Measurements from ENCODE around the gene PPP6R2.

DNA sequence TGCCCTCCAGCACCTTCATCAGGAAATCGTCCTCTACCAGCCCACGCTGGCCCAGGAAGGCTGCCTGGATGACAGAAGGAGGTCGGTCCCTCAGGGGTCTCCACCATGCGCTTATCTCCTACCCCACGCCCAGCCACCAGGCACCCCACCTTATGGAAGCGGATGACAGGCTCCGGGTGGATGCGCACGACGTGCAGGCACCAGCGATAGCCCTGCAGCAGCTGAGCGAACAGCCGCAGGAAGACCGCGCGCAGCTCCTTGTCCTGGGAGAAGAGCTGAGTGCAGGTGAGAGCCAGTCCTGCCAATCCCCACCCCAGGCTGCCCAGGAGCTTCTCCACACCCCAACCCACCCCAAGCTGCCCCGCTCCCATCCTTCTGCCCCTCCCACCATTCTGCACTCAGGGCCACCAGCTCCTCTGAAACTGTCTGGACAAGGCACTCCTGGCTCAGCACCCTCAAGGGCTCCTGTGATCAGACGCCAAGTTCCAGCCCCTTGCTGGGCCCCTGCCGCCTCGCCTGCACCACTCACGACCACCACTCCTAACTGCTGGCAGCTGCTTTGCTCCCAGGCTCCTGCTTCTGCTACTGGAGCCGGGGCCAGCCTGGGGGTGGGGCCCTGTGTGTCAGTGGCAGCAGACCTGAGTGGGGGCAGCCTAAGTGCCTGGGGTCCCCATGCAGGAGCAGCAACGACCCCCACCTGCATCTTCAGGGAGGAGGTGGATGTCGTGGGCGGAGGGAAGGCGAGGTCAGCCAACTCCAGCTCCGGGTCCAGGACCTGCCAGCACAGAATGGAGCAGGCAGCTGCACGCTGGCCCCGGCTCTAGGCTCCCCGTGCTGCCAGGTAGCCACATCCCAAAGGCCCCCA is 122.2 kb downstream of the PPP6R2 start:
- TF ChIP-seq, protein P1, sequence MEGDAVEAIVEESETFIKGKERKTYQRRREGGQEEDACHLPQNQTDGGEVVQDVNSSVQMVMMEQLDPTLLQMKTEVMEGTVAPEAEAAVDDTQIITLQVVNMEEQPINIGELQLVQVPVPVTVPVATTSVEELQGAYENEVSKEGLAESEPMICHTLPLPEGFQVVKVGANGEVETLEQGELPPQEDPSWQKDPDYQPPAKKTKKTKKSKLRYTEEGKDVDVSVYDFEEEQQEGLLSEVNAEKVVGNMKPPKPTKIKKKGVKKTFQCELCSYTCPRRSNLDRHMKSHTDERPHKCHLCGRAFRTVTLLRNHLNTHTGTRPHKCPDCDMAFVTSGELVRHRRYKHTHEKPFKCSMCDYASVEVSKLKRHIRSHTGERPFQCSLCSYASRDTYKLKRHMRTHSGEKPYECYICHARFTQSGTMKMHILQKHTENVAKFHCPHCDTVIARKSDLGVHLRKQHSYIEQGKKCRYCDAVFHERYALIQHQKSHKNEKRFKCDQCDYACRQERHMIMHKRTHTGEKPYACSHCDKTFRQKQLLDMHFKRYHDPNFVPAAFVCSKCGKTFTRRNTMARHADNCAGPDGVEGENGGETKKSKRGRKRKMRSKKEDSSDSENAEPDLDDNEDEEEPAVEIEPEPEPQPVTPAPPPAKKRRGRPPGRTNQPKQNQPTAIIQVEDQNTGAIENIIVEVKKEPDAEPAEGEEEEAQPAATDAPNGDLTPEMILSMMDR (IDR thresholded peaks at IDR 0.05), result no peak
- no peak for TF ChIP-seq POLR2A (IDR thresholded peaks at IDR 0.05)
